Muscle layer of duodenum (tissue), 2 donors: ENCODE measurements around the gene CALHM3.

Experiments
- H3K27ac ChIP-seq: one replicate; pipeline ENCODE4 v1.7.0; 2013; ENCODE audit warnings: mild to moderate bottlenecking, low read length
- H3K27me3 ChIP-seq: one replicate; pipeline ENCODE4 v1.7.0; 2013; ENCODE audit warnings: low read depth, mild to moderate bottlenecking, control low read depth, low read length
- H3K36me3 ChIP-seq, 2 donors: one replicate each; pipeline ENCODE4 v1.7.0; 2013; ENCODE audit warnings: low read length in 2 of 2, control low read depth in 1 of 2, mild to moderate bottlenecking in 1 of 2; ENCODE audit not compliant: insufficient read depth in 2 of 2, control insufficient read depth in 1 of 2
- H3K4me1 ChIP-seq, 2 donors: one replicate each; pipeline ENCODE4 v1.7.0; 2013; ENCODE audit warnings: low read length in 2 of 2, mild to moderate bottlenecking in 2 of 2, control low read depth in 1 of 2, moderate library complexity in 1 of 2; ENCODE audit not compliant: insufficient read depth in 2 of 2, control insufficient read depth in 1 of 2
- H3K4me3 ChIP-seq, 2 donors: one replicate each; pipeline ENCODE4 v1.7.0; 2013; ENCODE audit warnings: low read length in 2 of 2, low read depth in 1 of 2, mild to moderate bottlenecking in 1 of 2
- H3K9me3 ChIP-seq, 2 donors: one replicate each; pipeline ENCODE4 v1.7.0; 2013; ENCODE audit warnings: low read length in 2 of 2, control low read depth in 1 of 2, mild to moderate bottlenecking in 1 of 2; ENCODE audit not compliant: control insufficient read depth in 1 of 2
- donor health status: healthy.

Gene CALHM3

GRCh38 chr10:103427866-103428265, 51.2 kb downstream of the CALHM3 start:
- Histone ChIP-seq H3K9me3 (no peaks in the 10 kb centered on the region), H3K4me1 (peaks cover 0 to 3% of the 10 kb centered on the region in 2 donors), H3K27me3 (no peaks in the 10 kb centered on the region), H3K27ac (no peak overlapping the region), H3K36me3 (peaks cover 42 to 51% of the 10 kb centered on the region in 2 donors), H3K4me3 (no peak overlapping the region)

- Histone ChIP-seq H3K4me1 (no peaks in the 10 kb centered on the region), H3K27me3 (no peaks in the 10 kb centered on the region), H3K27ac (no peak overlapping the region), H3K9me3 (no peaks in the 10 kb centered on the region), H3K36me3 (peaks cover 58 to 73% of the 10 kb centered on the region in 2 donors), H3K4me3 (no peak overlapping the region)
These were observed 55.3 kb downstream of the CALHM3 start for GRCh38 chr10:103423748-103424147.
